ENCODE data around the gene GDF10. TPM values are rescaled to one million over a fixed set of nuclear protein-coding genes. Genes with fewer than 3 reads are reported as not detected.

GDF10 gene
- polyA plus RNA-seq, 1 donor (not counting 4 experiments of a cell fraction or from before 2014, with no cell fraction given): not detected

- dilution Hi-C loops (cut with MboI; ENCODE audit: extremely low pct_ligation_motif_present, low sequenced_read_pairs): no loop called here
Observed at GRCh38 chr10:47357911-47358310, 57.9 kb downstream of the GDF10 start.

GRCh38 chr10:47358457-47358856 lies 58.5 kb downstream of the GDF10 start:
- FAIRE-seq: no peak
- no peak overlapping the region for H2AFZ ChIP-seq (ENCODE audit: control insufficient read depth, low read length)
- dilution Hi-C loops (cut with MboI; ENCODE audit: extremely low pct_ligation_motif_present, low sequenced_read_pairs): no loop called here
- H4K20me1 ChIP-seq (ENCODE audit: control insufficient read depth, extremely low read depth, insufficient read depth, low read length): no peaks in the 10 kb centered on the region
- no peaks in the 10 kb centered on the region for H3K27me3 ChIP-seq (ENCODE audit: control insufficient read depth, extremely low read depth, insufficient read depth, low read length)
- TF ChIP-seq EZH2 (IDR thresholded peaks at IDR 0.05; ENCODE audit: low read length) (no peak), CTCF (optimal IDR thresholded peaks at IDR 0.05 in 1 of 3, IDR thresholded peaks at IDR 0.05 in 1 of 3, conservative IDR thresholded peaks at IDR 0.05 in 1 of 3; ENCODE audit: extremely low read depth in 1 of 3, insufficient read depth in 2 of 3, low read length in 3 of 3) (no peak)
- H3K9ac ChIP-seq (ENCODE audit: control insufficient read depth, extremely low read depth, insufficient read depth, low read length): no peak overlapping the region
- H3K4me1 ChIP-seq (ENCODE audit: control insufficient read depth, extremely low read depth, insufficient read depth, low read length): peaks cover 13% of the 10 kb centered on the region
- no peaks in the 10 kb centered on the region for H3K79me2 ChIP-seq (ENCODE audit: control insufficient read depth, insufficient read depth, low read length)
- H3K27ac ChIP-seq (ENCODE audit: control insufficient read depth, insufficient read depth, low read length): no peak overlapping the region
- no peak for DNase-seq (ENCODE audit: low read depth, low spot score)
- H3K9me1 ChIP-seq (ENCODE audit: control insufficient read depth, extremely low read depth, insufficient read depth, low read length): no peaks in the 10 kb centered on the region
- H3K4me3 ChIP-seq (ENCODE audit: control insufficient read depth in 2 of 3, extremely low read depth in 1 of 3, insufficient read depth in 2 of 3, low read depth in 1 of 3, low read length in 3 of 3): no peak overlapping the region
- H3K36me3 ChIP-seq (ENCODE audit: control insufficient read depth in 2 of 2, extremely low read depth in 1 of 2, insufficient read depth in 2 of 2, low read length in 2 of 2): no peaks in the 10 kb centered on the region
- H3K4me2 ChIP-seq (ENCODE audit: control insufficient read depth, extremely low read depth, insufficient read depth, low read depth, low read length): no peak overlapping the region
- no peaks in the 10 kb centered on the region for H3K9me3 ChIP-seq (ENCODE audit: control insufficient read depth, low read depth, low read length)

More at GRCh38 chr10:47357911-47358310, 57.9 kb downstream of the GDF10 start:
- Histone ChIP-seq H3K36me3 (ENCODE audit: control insufficient read depth in 2 of 2, extremely low read depth in 1 of 2, insufficient read depth in 2 of 2, low read length in 2 of 2) (no peaks in the 10 kb centered on the region), H2AFZ (ENCODE audit: control insufficient read depth, low read length) (no peak overlapping the region), H3K27ac (ENCODE audit: control insufficient read depth, insufficient read depth, low read length) (no peak overlapping the region), H3K4me2 (ENCODE audit: control insufficient read depth, extremely low read depth, insufficient read depth, low read depth, low read length) (no peak overlapping the region), H3K4me3 (ENCODE audit: control insufficient read depth in 2 of 3, extremely low read depth in 1 of 3, insufficient read depth in 2 of 3, low read depth in 1 of 3, low read length in 3 of 3) (no peak overlapping the region), H3K27me3 (ENCODE audit: control insufficient read depth, extremely low read depth, insufficient read depth, low read length) (no peaks in the 10 kb centered on the region), H3K9ac (ENCODE audit: control insufficient read depth, extremely low read depth, insufficient read depth, low read length) (no peak overlapping the region), H3K79me2 (ENCODE audit: control insufficient read depth, insufficient read depth, low read length) (no peaks in the 10 kb centered on the region), H4K20me1 (ENCODE audit: control insufficient read depth, extremely low read depth, insufficient read depth, low read length) (no peaks in the 10 kb centered on the region), H3K9me3 (ENCODE audit: control insufficient read depth, low read depth, low read length) (no peaks in the 10 kb centered on the region), H3K9me1 (ENCODE audit: control insufficient read depth, extremely low read depth, insufficient read depth, low read length) (no peaks in the 10 kb centered on the region), H3K4me1 (ENCODE audit: control insufficient read depth, extremely low read depth, insufficient read depth, low read length) (peaks cover 13% of the 10 kb centered on the region)
- no peak for FAIRE-seq
- TF ChIP-seq EZH2 (IDR thresholded peaks at IDR 0.05; ENCODE audit: low read length) (no peak), CTCF (optimal IDR thresholded peaks at IDR 0.05 in 1 of 3, IDR thresholded peaks at IDR 0.05 in 1 of 3, conservative IDR thresholded peaks at IDR 0.05 in 1 of 3; ENCODE audit: extremely low read depth in 1 of 3, insufficient read depth in 2 of 3, low read length in 3 of 3) (no peak)
- DNase-seq (ENCODE audit: low read depth, low spot score): no peak

All from keratinocyte (primary cell).